ENCODE data around the gene NMBR.
"Not testable (repeated sequence)": the region's sequence is repeated elsewhere in the genome, so short reads cannot be mapped to it uniquely, and the experiment has no call there.

The NMBR gene

GRCh38 chr6:142155091-142155490, 8.2 kb upstream of the NMBR start:
- DNase-seq (ENCODE audit: low read depth in 2 of 3, low spot score in 1 of 3), result no peak

- no peak for DNase-seq (ENCODE audit: low read depth in 2 of 3, low spot score in 1 of 3)
These were observed 7.4 kb upstream of the NMBR start for GRCh38 chr6:142154336-142154735.

GRCh38 chr6:142153196-142153595, 6.3 kb upstream of the NMBR start:
- DNase-seq (ENCODE audit: low read depth in 2 of 3, low spot score in 1 of 3), result no peak

GRCh38 chr6:142152746-142153145, 5.8 kb upstream of the NMBR start:
- DNase-seq (ENCODE audit: low read depth in 2 of 3, low spot score in 1 of 3), result no peak

- not testable (repeated sequence) for DNase-seq (ENCODE audit: low read depth in 2 of 3, low spot score in 1 of 3)
These were observed 5.4 kb downstream of the NMBR start for GRCh38 chr6:142141531-142141930.

GRCh38 chr6:142138876-142139275, 8.0 kb downstream of the NMBR start:
- no peak for DNase-seq (ENCODE audit: low read depth in 2 of 3, low spot score in 1 of 3)

- no peak for DNase-seq (ENCODE audit: low read depth in 2 of 3, low spot score in 1 of 3)
These were observed 14.3 kb downstream of the NMBR start, which contains the start of gene GJE1 for GRCh38 chr6:142132625-142133024. Gene GJE1, plus strand, starts transcription at chr6:142132925. Its CDS starts 234 bp downstream, at chr6:142133159.

GRCh38 chr6:142130814-142131213, 16.1 kb downstream of the NMBR start:
- DNase-seq (ENCODE audit: low read depth in 2 of 3, low spot score in 1 of 3), result no peak

GRCh38 chr6:142121342-142121741, 25.6 kb downstream of the NMBR start:
- DNase-seq (ENCODE audit: low read depth in 2 of 3, low spot score in 1 of 3), result no peak

GRCh38 chr6:142118925-142119324, 28.0 kb downstream of the NMBR start:
- DNase-seq (ENCODE audit: low read depth in 2 of 3, low spot score in 1 of 3), result no peak

GRCh38 chr6:142118328-142118727, 28.6 kb downstream of the NMBR start:
- no peak for DNase-seq (ENCODE audit: low read depth in 2 of 3, low spot score in 1 of 3)

- DNase-seq (ENCODE audit: low read depth in 2 of 3, low spot score in 1 of 3), result no peak
These were observed 29.6 kb downstream of the NMBR start for GRCh38 chr6:142117366-142117765.

- DNase-seq (ENCODE audit: low read depth in 2 of 3, low spot score in 1 of 3), result peak; percentile 41 to 81 (median 70)
These were observed 34.4 kb downstream of the NMBR start for GRCh38 chr6:142112451-142113061.

- not testable (repeated sequence) for DNase-seq (ENCODE audit: low read depth in 2 of 3, low spot score in 1 of 3)
These were observed 36.1 kb downstream of the NMBR start for GRCh38 chr6:142110820-142111219.

GRCh38 chr6:142104820-142105219, 42.1 kb downstream of the NMBR start:
- not testable (repeated sequence) for DNase-seq (ENCODE audit: low read depth in 2 of 3, low spot score in 1 of 3)

GRCh38 chr6:142088858-142089216, 58.1 kb downstream of the NMBR start:
- no peak for DNase-seq (ENCODE audit: low read depth in 2 of 3, low spot score in 1 of 3)

- DNase-seq (ENCODE audit: low read depth in 2 of 3, low spot score in 1 of 3), result no peak
These were observed 58.7 kb downstream of the NMBR start for GRCh38 chr6:142087950-142088857.

- no peak for DNase-seq (ENCODE audit: low read depth in 2 of 3, low spot score in 1 of 3)
These were observed 67.8 kb downstream of the NMBR start for GRCh38 chr6:142079130-142079529.

- DNase-seq (ENCODE audit: low read depth in 2 of 3, low spot score in 1 of 3), result no peak
These were observed 71.3 kb downstream of the NMBR start for GRCh38 chr6:142075516-142076101.

- no peak for DNase-seq (ENCODE audit: low read depth in 2 of 3, low spot score in 1 of 3)
These were observed 72.4 kb downstream of the NMBR start for GRCh38 chr6:142074516-142074915.

- no peak for DNase-seq (ENCODE audit: low read depth in 2 of 3, low spot score in 1 of 3)
These were observed 74.9 kb downstream of the NMBR start for GRCh38 chr6:142071981-142072380.

- no peak for DNase-seq (ENCODE audit: low read depth in 2 of 3, low spot score in 1 of 3)
These were observed 78.5 kb downstream of the NMBR start for GRCh38 chr6:142068416-142068815.

Data from stimulated activated CD4-positive, alpha-beta T cell treated with anti-CD3 and anti-CD28 coated beads, Interleukin-12 subunit alpha, Interleukin-12 subunit beta, amount 100 ng/mL, for 48 hours (primary cell).